SIG-M5 treated with dmso at 0.1 percent for 504 hours (cell line): Measurements from ENCODE around the gene ITPK1.
"Not testable (repeated sequence)": the region's sequence is repeated elsewhere in the genome, so short reads cannot be mapped to it uniquely, and the experiment has no call there.

Experiments
- DNase-seq: peaks from one replicate; lab custom pipeline; 2025; ENCODE audit not compliant: unreplicated experiment; lab: John Stamatoyannopoulos, UW

The ITPK1 gene

GRCh38 chr14:93062890-93063289 is 52.8 kb downstream of the ITPK1 start:
- DNase-seq: no peak

GRCh38 chr14:93062013-93062412 is 53.7 kb downstream of the ITPK1 start:
- not testable (repeated sequence) for DNase-seq

- no peak for DNase-seq
Measured at GRCh38 chr14:93061380-93062012, 54.2 kb downstream of the ITPK1 start.

GRCh38 chr14:93060841-93061240 is 54.9 kb downstream of the ITPK1 start:
- DNase-seq: no peak

GRCh38 chr14:93059917-93060545 is 55.7 kb downstream of the ITPK1 start:
- DNase-seq: no peak

GRCh38 chr14:93059260-93059659 is 56.5 kb downstream of the ITPK1 start:
- DNase-seq: no peak

GRCh38 chr14:93057586-93058280 is 58.0 kb downstream of the ITPK1 start:
- no peak for DNase-seq

- no peak for DNase-seq
Measured at GRCh38 chr14:93056840-93057585, 58.7 kb downstream of the ITPK1 start.

- no peak for DNase-seq
Measured at GRCh38 chr14:93056166-93056839, 59.4 kb downstream of the ITPK1 start.

GRCh38 chr14:93055651-93056115 is 60.0 kb downstream of the ITPK1 start:
- no peak for DNase-seq

GRCh38 chr14:93054876-93055275 is 60.8 kb downstream of the ITPK1 start:
- no peak for DNase-seq

- DNase-seq: no peak
Measured at GRCh38 chr14:93054006-93054405, 61.7 kb downstream of the ITPK1 start.

- DNase-seq: no peak
Measured at GRCh38 chr14:93051600-93052546, 63.9 kb downstream of the ITPK1 start.

- no peak for DNase-seq
Measured at GRCh38 chr14:93050761-93051160, 65.0 kb downstream of the ITPK1 start.

GRCh38 chr14:93049867-93050331 is 65.8 kb downstream of the ITPK1 start:
- no peak for DNase-seq

- no peak for DNase-seq
Measured at GRCh38 chr14:93049315-93049714, 66.4 kb downstream of the ITPK1 start.

GRCh38 chr14:93048843-93049242 is 66.9 kb downstream of the ITPK1 start:
- DNase-seq: no peak

- DNase-seq: no peak
Measured at GRCh38 chr14:93047661-93048060, 68.1 kb downstream of the ITPK1 start.

- no peak for DNase-seq
Measured at GRCh38 chr14:93047157-93047556, 68.6 kb downstream of the ITPK1 start.

GRCh38 chr14:93046705-93047050 is 69.0 kb downstream of the ITPK1 start:
- DNase-seq: no peak
